Thyroid gland (tissue), 4 donors: Measurements from ENCODE around the gene MYOF. TPM values are rescaled to one million over a fixed set of nuclear protein-coding genes. Genes with fewer than 3 reads are reported as not detected.

ENCODE experiments used
- DNase-seq, 2 donors: peaks; one replicate each; pipeline ENCODE4 v3.0.0-alpha.2; 2019
- H3K27ac ChIP-seq, 3 donors: fragments of 200-600 bp; sonication (generic); 1 replicate in 2 of 3; 2 replicates in 1 of 3; pipeline ENCODE4 v1.5.1; 2016 to 2019; ENCODE audit warnings: mild to moderate bottlenecking in 1 of 3, moderate library complexity in 1 of 3
- H3K27me3 ChIP-seq: fragments of 200-600 bp; sonication (generic); one replicate; pipeline ENCODE4 v1.5.1; 2019
- H3K36me3 ChIP-seq, 2 donors: fragments of 200-600 bp; sonication (generic); one replicate each; pipeline ENCODE4 v1.5.1; 2016 to 2019
- H3K4me1 ChIP-seq, 2 donors: fragments of 200-600 bp; sonication (generic); one replicate each; pipeline ENCODE4 v1.5.1; 2017 to 2019
- H3K4me3 ChIP-seq, 3 donors: fragments of 200-600 bp; sonication (generic); replicated peaks in 1 of 3; 1 replicate in 2 of 3; 2 replicates in 1 of 3; pipeline ENCODE4 v1.5.1; 2016; ENCODE audit warnings: mild to moderate bottlenecking in 1 of 3
- H3K9me3 ChIP-seq: fragments of 200-600 bp; sonication (generic); one replicate; pipeline ENCODE4 v1.5.1; 2017
- POLR2A ChIP-seq, 2 donors: fragments of 450-650 bp; IDR thresholded peaks; one replicate each; pipeline ENCODE4 v1.6.1; 2017; ENCODE audit warnings: antibody characterized with exemption in 2 of 2, mild to moderate bottlenecking in 2 of 2, moderate library complexity in 1 of 2
- WGBS, 2 donors: methylation state at CpG; one replicate each; pipeline ENCODE4 v1.1.5; 2017; 5-methylcytosine and 5-hydroxymethylcytosine counted together
- intact Hi-C: fragments of 100-400 bp; cut with DNase I; formaldehyde crosslinking; loops from one replicate; pipeline ENCODE4 v1.15.1; 2023
- total RNA-seq, 4 donors: library from RNA; depleted of rRNA; stranded (reverse); fragments of >200 nt; gene quantifications; one replicate each; pipeline ENCODE4 v1.2.3, GENCODE V29; 2016
- TF ChIP-seq, protein P1 (sequence below), 6 experiments: fragments of 200-600 bp in 3 of 6; fragments of 450-650 bp in 3 of 6; sonication (generic) in 3 of 6; IDR thresholded peaks; one replicate each; pipeline ENCODE4 v1.5.1; 2016 to 2019; ENCODE audit warnings: antibody characterized with exemption in 6 of 6, mild to moderate bottlenecking in 2 of 6, inconsistent platforms in 1 of 6, moderate library complexity in 1 of 6

Gene MYOF
- total RNA-seq, 4 donors from 2014 or later = 72.3 to 210 (median 118) TPM

GRCh38 chr10:93473804-93474472 lies 8.2 kb downstream of the MYOF start:
- intact Hi-C loops = loop anchor here (10.0 kb wide), 1 partner anchor 59 kb away; no protein-coding TSS in a partner anchor
- Histone ChIP-seq H3K36me3 (no peaks in the 10 kb centered on the region), H3K4me3 (no peak overlapping the region), H3K27ac (peak overlapping the region in 1 of 3 donors; percentile 61), H3K9me3 (no peaks in the 10 kb centered on the region), H3K27me3 (no peaks in the 10 kb centered on the region), H3K4me1 (peaks cover 24 to 44% of the 10 kb centered on the region in 2 donors)
- WGBS, 2 donors = 80 to 83% methylated on average over 7 of the region's 7 CpGs
- DNase-seq = no peak
- TF ChIP-seq, protein P1, sequence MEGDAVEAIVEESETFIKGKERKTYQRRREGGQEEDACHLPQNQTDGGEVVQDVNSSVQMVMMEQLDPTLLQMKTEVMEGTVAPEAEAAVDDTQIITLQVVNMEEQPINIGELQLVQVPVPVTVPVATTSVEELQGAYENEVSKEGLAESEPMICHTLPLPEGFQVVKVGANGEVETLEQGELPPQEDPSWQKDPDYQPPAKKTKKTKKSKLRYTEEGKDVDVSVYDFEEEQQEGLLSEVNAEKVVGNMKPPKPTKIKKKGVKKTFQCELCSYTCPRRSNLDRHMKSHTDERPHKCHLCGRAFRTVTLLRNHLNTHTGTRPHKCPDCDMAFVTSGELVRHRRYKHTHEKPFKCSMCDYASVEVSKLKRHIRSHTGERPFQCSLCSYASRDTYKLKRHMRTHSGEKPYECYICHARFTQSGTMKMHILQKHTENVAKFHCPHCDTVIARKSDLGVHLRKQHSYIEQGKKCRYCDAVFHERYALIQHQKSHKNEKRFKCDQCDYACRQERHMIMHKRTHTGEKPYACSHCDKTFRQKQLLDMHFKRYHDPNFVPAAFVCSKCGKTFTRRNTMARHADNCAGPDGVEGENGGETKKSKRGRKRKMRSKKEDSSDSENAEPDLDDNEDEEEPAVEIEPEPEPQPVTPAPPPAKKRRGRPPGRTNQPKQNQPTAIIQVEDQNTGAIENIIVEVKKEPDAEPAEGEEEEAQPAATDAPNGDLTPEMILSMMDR (IDR thresholded peaks at IDR 0.05) = no peak
- no peak for TF ChIP-seq POLR2A (IDR thresholded peaks at IDR 0.05)

GRCh38 chr10:93473161-93473560 lies 9.0 kb downstream of the MYOF start:
- Histone ChIP-seq H3K9me3 (no peaks in the 10 kb centered on the region), H3K4me3 (no peak overlapping the region), H3K27me3 (no peaks in the 10 kb centered on the region), H3K36me3 (no peaks in the 10 kb centered on the region), H3K27ac (no peak overlapping the region), H3K4me1 (peaks cover 24 to 48% of the 10 kb centered on the region in 2 donors)
- no peak for TF ChIP-seq POLR2A (IDR thresholded peaks at IDR 0.05)
- TF ChIP-seq, protein P1 (IDR thresholded peaks at IDR 0.05) = no peak
- WGBS, 2 donors = 84 to 88% methylated on average over 2 of the region's 2 CpGs
- DNase-seq = no peak
- intact Hi-C loops = loop anchor here (10.0 kb wide), 1 partner anchor 58 kb away; no protein-coding TSS in a partner anchor

DNA sequence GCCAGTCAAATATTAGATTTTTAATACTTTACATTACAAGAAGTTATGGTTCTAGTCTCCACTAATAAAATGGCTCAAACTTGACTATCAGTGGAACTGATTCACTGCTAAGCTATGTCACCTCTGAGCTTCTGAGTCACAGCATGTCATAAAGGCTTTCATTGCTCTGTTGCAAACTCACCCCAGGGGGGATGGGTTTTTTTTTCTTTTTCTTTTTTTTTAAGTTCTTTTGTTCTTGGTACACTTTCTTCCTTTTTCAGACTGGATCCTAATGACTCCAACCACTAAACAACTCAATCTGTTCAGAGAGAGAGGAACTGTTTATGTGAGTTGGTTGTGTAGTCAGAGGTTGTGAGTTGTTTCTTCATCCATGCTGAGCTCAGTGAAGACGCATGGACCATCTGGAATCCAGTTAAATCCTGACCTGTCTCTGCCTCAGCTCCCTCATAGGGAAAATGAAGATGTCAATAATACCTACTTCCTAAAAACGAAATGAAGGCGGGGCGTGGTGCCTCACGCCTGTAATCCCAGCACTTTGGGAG lies 11.0 kb downstream of the MYOF start:
- no peak for DNase-seq
- TF ChIP-seq POLR2A (IDR thresholded peaks at IDR 0.05) = no peak
- TF ChIP-seq, protein P1 (IDR thresholded peaks at IDR 0.05) = no peak
- H3K9me3 ChIP-seq = no peaks in the 10 kb centered on the region
- no peaks in the 10 kb centered on the region for H3K36me3 ChIP-seq
- peak overlapping the region; percentile 61 to 76 (median 71) for H3K27ac ChIP-seq
- whole genome bisulfite sequencing, 2 donors = 95 to 96% methylated on average over 5 of the region's 5 CpGs
- no peaks in the 10 kb centered on the region for H3K27me3 ChIP-seq
- no peak overlapping the region for H3K4me3 ChIP-seq
- H3K4me1 ChIP-seq = peaks cover 33 to 57% of the 10 kb centered on the region in 2 donors
- intact Hi-C loops = loop anchor here (10.0 kb wide), 1 partner anchor 56 kb away; no protein-coding TSS in a partner anchor

GRCh38 chr10:93469454-93469853 lies 12.7 kb downstream of the MYOF start:
- peak overlapping the region; percentile 24 to 76 (median 44) for H3K27ac ChIP-seq
- TF ChIP-seq, protein P1 (IDR thresholded peaks at IDR 0.05) = no peak
- no peak for TF ChIP-seq POLR2A (IDR thresholded peaks at IDR 0.05)
- H3K9me3 ChIP-seq = no peaks in the 10 kb centered on the region
- no peak overlapping the region for H3K4me3 ChIP-seq
- no peaks in the 10 kb centered on the region for H3K36me3 ChIP-seq
- DNase-seq = no peak
- no peaks in the 10 kb centered on the region for H3K27me3 ChIP-seq
- intact Hi-C loops = no loop called here
- WGBS, 2 donors = 91 to 95% methylated on average over 3 of the region's 3 CpGs
- peaks cover 35 to 60% of the 10 kb centered on the region in 2 donors for H3K4me1 ChIP-seq
